PC-3 (cell line): Measurements from ENCODE around the gene EMB. TPM values are rescaled to one million over a fixed set of nuclear protein-coding genes. Genes with fewer than 3 reads are reported as not detected.
A peak's percentile ranks its signal among the peaks of the same experiment; 100 is the strongest.
"Not testable (repeated sequence)": the region's sequence is repeated elsewhere in the genome, so short reads cannot be mapped to it uniquely, and the experiment has no call there.

Source experiments
- ATAC-seq: fragments of 200-7000 bp; cut with Tn5 transposase; 2 replicates; pipeline ENCODE4 v1.9.1; 2020; ENCODE audit warnings: mild to moderate bottlenecking, moderate library complexity
- BruUV-seq: library from RNA; stranded (reverse); fragments of 400-500 nt; replicated peaks from 2 replicates; lab custom pipeline; 2021; lab: Mats Ljungman, UMichigan
- CTCF ChIA-PET: fragments of 300-600 bp; sonication (Branson Sonifier 250); formaldehyde crosslinking; loops from one replicate; lab custom pipeline; 2022; ENCODE audit warnings: antibody characterized with exemption; lab: Charles Lee
- POLR2A ChIA-PET: fragments of 300-600 bp; sonication (Branson Sonifier 250); formaldehyde crosslinking; loops from one replicate; lab custom pipeline; 2022; ENCODE audit warnings: antibody characterized with exemption; ENCODE audit not compliant: unreplicated experiment; lab: Charles Lee
- DNase-seq: peaks from one replicate; pipeline ENCODE4 v3.0.0-alpha.2; 2015
- H2AFZ ChIP-seq: fragments of 300-600 bp; sonication (generic); 2 replicates; pipeline ENCODE4 v1.6.0; 2016; ENCODE audit warnings: antibody characterized with exemption, low read length
- H3F3A ChIP-seq: fragments of 300-600 bp; sonication (generic); one replicate; pipeline ENCODE4 v1.6.0; 2017; ENCODE audit warnings: antibody characterized with exemption, low read length, control low read depth, mild to moderate bottlenecking; ENCODE audit not compliant: unreplicated experiment
- H3K27ac ChIP-seq: fragments of 300-600 bp; sonication (generic); 2 replicates; pipeline ENCODE4 v1.5.1; 2016; ENCODE audit warnings: mild to moderate bottlenecking, low read length
- H3K27me3 ChIP-seq: fragments of 300-600 bp; sonication (generic); 2 replicates; pipeline ENCODE4 v1.6.1; 2016; ENCODE audit warnings: low read length, mixed read lengths
- H3K36me3 ChIP-seq: fragments of 300-600 bp; sonication (generic); 2 replicates; pipeline ENCODE4 v1.6.1; 2016; ENCODE audit warnings: low read depth, mixed run types, low read length, mixed read lengths
- H3K4me1 ChIP-seq: fragments of 300-600 bp; sonication (generic); 2 replicates; pipeline ENCODE4 v1.5.1; 2016; ENCODE audit warnings: low read length; ENCODE audit not compliant: insufficient read depth
- H3K4me2 ChIP-seq: fragments of 300-600 bp; sonication (generic); 2 replicates; pipeline ENCODE4 v1.6.0; 2016; ENCODE audit warnings: low read length
- H3K4me3 ChIP-seq: fragments of 300-600 bp; sonication (generic); 2 replicates; pipeline ENCODE4 v1.5.1; 2016; ENCODE audit warnings: mild to moderate bottlenecking, low read length, mixed read lengths
- H3K79me2 ChIP-seq: fragments of 300-600 bp; sonication (generic); 2 replicates; pipeline ENCODE4 v1.6.1; 2017; ENCODE audit warnings: low read length, mixed read lengths
- H3K9ac ChIP-seq: fragments of 300-600 bp; sonication (generic); 2 replicates; pipeline ENCODE4 v1.6.0; 2016; ENCODE audit warnings: mild to moderate bottlenecking, low read length
- H3K9me2 ChIP-seq: fragments of 300-600 bp; sonication (generic); replicated peaks from 2 replicates; pipeline ENCODE4 v1.6.1; 2016; ENCODE audit warnings: mixed run types, low read length, mixed read lengths
- H3K9me3 ChIP-seq: fragments of 300-600 bp; sonication (generic); 2 replicates; pipeline ENCODE4 v1.6.1; 2016; ENCODE audit warnings: low read length, mixed read lengths
- H4K20me1 ChIP-seq: fragments of 300-600 bp; sonication (generic); 2 replicates; pipeline ENCODE4 v1.6.1; 2016; ENCODE audit warnings: low read length, mixed read lengths
- EZH2 ChIP-seq: fragments of 300-600 bp; sonication (generic); IDR thresholded peaks from one replicate; pipeline ENCODE4 v1.6.1; 2017; ENCODE audit warnings: antibody characterized with exemption, mild to moderate bottlenecking, low read length; ENCODE audit not compliant: unreplicated experiment
- EZH2phosphoT487 ChIP-seq: fragments of 300-600 bp; sonication (generic); IDR thresholded peaks from 2 replicates; pipeline ENCODE4 v1.6.1; 2018; ENCODE audit warnings: mild to moderate bottlenecking, antibody characterized with exemption, low read length, borderline replicate concordance
- intact Hi-C: fragments of 100-400 bp; cut with micrococcal nuclease; formaldehyde crosslinking; loops from 2 replicates; pipeline ENCODE4 v1.9.0; 2023
- total RNA-seq: library from RNA; depleted of rRNA; stranded (reverse); fragments of >200 nt; gene quantifications from 2 replicates; pipeline ENCODE4 v1.2.3, GENCODE V29; 2014
- TF ChIP-seq, protein P1 (sequence below): fragments of 300-600 bp; sonication (generic); conservative IDR thresholded peaks from 2 replicates; pipeline ENCODE4 v1.5.1; 2017; ENCODE audit warnings: antibody characterized with exemption, low read depth, mild to moderate bottlenecking, low read length

EMB gene
- total RNA-seq, 1 experiment from 2014 or later = 5.4 TPM

GRCh38 chr5:50439221-50439620, 1.9 kb downstream of the EMB start:
- POLR2A ChIA-PET = no interaction called here
- CTCF ChIA-PET = no interaction called here
- H3K4me2 ChIP-seq = no peak overlapping the region
- no peaks in the 10 kb centered on the region for H3K27me3 ChIP-seq
- intact Hi-C loops = no loop called here
- no peaks in the 10 kb centered on the region for H4K20me1 ChIP-seq
- no peaks in the 10 kb centered on the region for H3K79me2 ChIP-seq
- H3F3A ChIP-seq = no peaks in the 10 kb centered on the region
- H3K36me3 ChIP-seq = no peaks in the 10 kb centered on the region
- ATAC-seq (no peak), DNase-seq (no peak)
- no TSS peak for BruUV-seq
- H3K9ac ChIP-seq = no peak overlapping the region
- no peak for TF ChIP-seq EZH2phosphoT487
- TF ChIP-seq, protein P1, sequence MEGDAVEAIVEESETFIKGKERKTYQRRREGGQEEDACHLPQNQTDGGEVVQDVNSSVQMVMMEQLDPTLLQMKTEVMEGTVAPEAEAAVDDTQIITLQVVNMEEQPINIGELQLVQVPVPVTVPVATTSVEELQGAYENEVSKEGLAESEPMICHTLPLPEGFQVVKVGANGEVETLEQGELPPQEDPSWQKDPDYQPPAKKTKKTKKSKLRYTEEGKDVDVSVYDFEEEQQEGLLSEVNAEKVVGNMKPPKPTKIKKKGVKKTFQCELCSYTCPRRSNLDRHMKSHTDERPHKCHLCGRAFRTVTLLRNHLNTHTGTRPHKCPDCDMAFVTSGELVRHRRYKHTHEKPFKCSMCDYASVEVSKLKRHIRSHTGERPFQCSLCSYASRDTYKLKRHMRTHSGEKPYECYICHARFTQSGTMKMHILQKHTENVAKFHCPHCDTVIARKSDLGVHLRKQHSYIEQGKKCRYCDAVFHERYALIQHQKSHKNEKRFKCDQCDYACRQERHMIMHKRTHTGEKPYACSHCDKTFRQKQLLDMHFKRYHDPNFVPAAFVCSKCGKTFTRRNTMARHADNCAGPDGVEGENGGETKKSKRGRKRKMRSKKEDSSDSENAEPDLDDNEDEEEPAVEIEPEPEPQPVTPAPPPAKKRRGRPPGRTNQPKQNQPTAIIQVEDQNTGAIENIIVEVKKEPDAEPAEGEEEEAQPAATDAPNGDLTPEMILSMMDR = no peak
- no peak for TF ChIP-seq EZH2
- no peak overlapping the region for H3K4me3 ChIP-seq
- H2AFZ ChIP-seq = no peak overlapping the region
- H3K27ac ChIP-seq = no peak overlapping the region
- no peaks in the 10 kb centered on the region for H3K9me3 ChIP-seq
- no peaks in the 10 kb centered on the region for H3K4me1 ChIP-seq
- no peaks in the 10 kb centered on the region for H3K9me2 ChIP-seq

DNA sequence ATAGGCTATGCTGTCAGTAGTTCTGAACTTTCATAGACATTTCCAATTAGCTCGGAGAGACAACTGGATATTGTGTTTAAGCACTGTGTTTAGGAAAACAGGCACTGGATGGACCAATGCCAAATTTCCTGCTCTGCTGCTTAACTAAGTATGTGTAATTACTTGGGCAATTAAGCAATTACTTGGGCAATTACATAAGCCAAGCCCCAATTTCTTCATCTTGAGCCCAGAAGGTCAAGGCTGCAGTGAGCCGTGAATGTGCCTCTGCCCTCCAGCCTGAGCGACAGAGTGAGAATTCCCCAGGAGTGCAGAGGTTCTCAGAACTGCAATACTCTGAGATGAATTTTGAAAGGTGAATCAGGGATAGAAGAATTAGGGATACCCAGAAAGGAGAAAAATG, 3.0 kb downstream of the EMB start:
- BruUV-seq, H3K4me3 ChIP-seq, H3K4me1 ChIP-seq, H2AFZ ChIP-seq, H3K27ac ChIP-seq, H3K36me3 ChIP-seq, intact Hi-C loops, H4K20me1 ChIP-seq, H3K4me2 ChIP-seq, H3K27me3 ChIP-seq, ATAC-seq, CTCF ChIA-PET, DNase-seq, H3K79me2 ChIP-seq, H3K9me3 ChIP-seq, H3K9me2 ChIP-seq, POLR2A ChIA-PET, H3K9ac ChIP-seq, H3F3A ChIP-seq: not testable (repeated sequence)

GRCh38 chr5:50435168-50435567, 5.9 kb downstream of the EMB start:
- DNase-seq (no peak), ATAC-seq (no peak)
- Histone ChIP-seq H3K4me3 (no peak overlapping the region), H3K79me2 (no peaks in the 10 kb centered on the region), H3K4me2 (no peak overlapping the region), H3K27me3 (no peaks in the 10 kb centered on the region), H3K9me2 (no peaks in the 10 kb centered on the region), H2AFZ (no peak overlapping the region), H3K4me1 (no peaks in the 10 kb centered on the region), H4K20me1 (no peaks in the 10 kb centered on the region), H3K27ac (no peak overlapping the region), H3K36me3 (no peaks in the 10 kb centered on the region), H3K9me3 (no peaks in the 10 kb centered on the region), H3F3A (no peaks in the 10 kb centered on the region), H3K9ac (no peak overlapping the region)
- TF ChIP-seq, protein P1 = no peak
- no peak for TF ChIP-seq EZH2phosphoT487
- TF ChIP-seq EZH2 = no peak
- BruUV-seq = no TSS peak
- intact Hi-C loops = no loop called here
- ChIA-PET POLR2A (no interaction called here), CTCF (no interaction called here)

DNA sequence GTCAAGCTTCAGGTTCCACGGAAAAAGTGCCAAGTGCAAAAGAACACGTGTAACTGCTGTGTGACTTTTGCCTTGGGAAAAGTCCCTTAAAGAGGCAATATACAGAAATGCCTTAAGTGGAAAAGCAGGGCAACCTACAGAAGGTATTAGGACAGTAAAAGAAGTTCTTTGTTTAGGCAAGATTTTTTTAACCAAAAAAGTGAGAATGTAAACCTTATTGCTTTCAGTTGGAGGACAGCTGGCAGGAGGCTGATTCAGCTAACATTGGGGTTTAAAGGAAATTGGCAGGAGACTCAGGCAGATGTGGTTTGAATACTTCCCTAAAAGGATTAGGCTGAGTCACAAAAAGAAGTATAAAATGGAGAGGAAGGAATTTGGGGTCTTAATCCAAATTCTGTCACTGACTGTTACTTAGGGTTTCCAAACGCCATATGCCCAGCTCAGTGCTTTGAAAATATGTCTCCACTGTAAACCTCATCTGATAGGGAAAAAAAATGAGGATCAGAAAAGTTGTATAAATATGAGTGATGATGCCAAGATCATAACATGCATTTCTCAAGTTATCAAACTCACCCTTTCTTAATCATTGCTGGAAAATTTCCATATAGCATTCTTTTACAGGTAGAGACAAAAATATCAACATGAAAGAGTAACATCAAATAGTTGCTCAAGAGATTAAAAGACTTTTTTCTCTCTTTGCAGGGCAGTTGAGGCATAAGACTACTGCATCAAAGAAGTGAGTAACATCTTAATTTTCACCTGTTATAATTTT, 9.8 kb downstream of the EMB start:
- H3K79me2 ChIP-seq, CTCF ChIA-PET, intact Hi-C loops: not testable (repeated sequence)

GRCh38 chr5:50423100-50423799, 17.8 kb downstream of the EMB start:
- DNase-seq, ATAC-seq, H3K4me2 ChIP-seq, intact Hi-C loops, H3K4me1 ChIP-seq, H2AFZ ChIP-seq, H3K9ac ChIP-seq, H3K27me3 ChIP-seq, H3F3A ChIP-seq, H3K9me2 ChIP-seq, POLR2A ChIA-PET, CTCF ChIA-PET, H4K20me1 ChIP-seq, H3K79me2 ChIP-seq, H3K4me3 ChIP-seq, H3K27ac ChIP-seq, BruUV-seq, H3K36me3 ChIP-seq, H3K9me3 ChIP-seq: not testable (repeated sequence)

More for the DNA sequence above, 9.8 kb downstream of the EMB start:
- H3K9me2 ChIP-seq, POLR2A ChIA-PET, DNase-seq, H3F3A ChIP-seq, H3K27ac ChIP-seq, H3K27me3 ChIP-seq, H3K4me3 ChIP-seq, H3K4me1 ChIP-seq, H2AFZ ChIP-seq, H3K36me3 ChIP-seq, H4K20me1 ChIP-seq, H3K4me2 ChIP-seq, H3K9me3 ChIP-seq, BruUV-seq, H3K9ac ChIP-seq: not testable (repeated sequence)
- peak; percentile 55; the same call in 1 of the 2 replicates for ATAC-seq
